Measurements from ENCODE around the gene PLCB4. TPM values are rescaled to one million over a fixed set of nuclear protein-coding genes. Genes with fewer than 3 reads are reported as not detected.

The PLCB4 gene
- total and polyA plus RNA-seq, 7 donors: 0.90 to 6.7 (median 2.1) TPM

- H3K4me1 ChIP-seq: no peaks in the 10 kb centered on the region
- no peak for TF ChIP-seq CTCF (IDR thresholded peaks at IDR 0.05)
- H3K27me3 ChIP-seq (ENCODE audit: insufficient read depth in 3 of 3, low read length in 2 of 3): no peaks in the 10 kb centered on the region
- no peak overlapping the region for H3K4me3 ChIP-seq
- H3K9me3 ChIP-seq: no peaks in the 10 kb centered on the region
- DNase-seq (no peak), ATAC-seq (no peak)
- no peaks in the 10 kb centered on the region for H3K36me3 ChIP-seq (ENCODE audit: insufficient read depth in 1 of 2, low read depth in 1 of 2)
- WGBS, 3 donors: 82 to 89% (median 88%) methylated on average over 2 of the region's 2 CpGs
- H3K27ac ChIP-seq: no peak overlapping the region
- intact Hi-C loops (cut with DNase I): no loop called here
Measured at GRCh38 chr20:9290331-9290730, 221.4 kb downstream of the PLCB4 start.

GRCh38 chr20:9293145-9293544 is 224.3 kb downstream of the PLCB4 start:
- WGBS, 3 donors: 87 to 100% (median 97%) methylated on average over 2 of the region's 2 CpGs

GRCh38 chr20:9294041-9294440 is 225.2 kb downstream of the PLCB4 start:
- intact Hi-C loops (cut with DNase I): no loop called here
- ATAC-seq: no peak
- Histone ChIP-seq H3K9me3 (no peaks in the 10 kb centered on the region), H3K27me3 (ENCODE audit: insufficient read depth in 3 of 3, low read length in 2 of 3) (no peaks in the 10 kb centered on the region), H3K4me1 (no peaks in the 10 kb centered on the region), H3K36me3 (ENCODE audit: insufficient read depth in 1 of 2, low read depth in 1 of 2) (no peaks in the 10 kb centered on the region), H3K4me3 (no peak overlapping the region), H3K27ac (no peak overlapping the region)
- DNase-seq: no peak
- TF ChIP-seq CTCF (IDR thresholded peaks at IDR 0.05): no peak

More at GRCh38 chr20:9293145-9293544, 224.3 kb downstream of the PLCB4 start:
- H3K36me3 ChIP-seq (ENCODE audit: insufficient read depth in 1 of 2, low read depth in 1 of 2): no peaks in the 10 kb centered on the region
- ATAC-seq (no peak), DNase-seq (no peak)
- H3K4me1 ChIP-seq: no peaks in the 10 kb centered on the region
- no peak overlapping the region for H3K4me3 ChIP-seq
- intact Hi-C loops (cut with DNase I): no loop called here
- no peak overlapping the region for H3K27ac ChIP-seq
- TF ChIP-seq CTCF (IDR thresholded peaks at IDR 0.05): no peak
- no peaks in the 10 kb centered on the region for H3K9me3 ChIP-seq
- H3K27me3 ChIP-seq (ENCODE audit: insufficient read depth in 3 of 3, low read length in 2 of 3): no peaks in the 10 kb centered on the region

GRCh38 chr20:9298906-9299305 is 230.0 kb downstream of the PLCB4 start:
- peaks cover 23% of the 10 kb centered on the region for H3K4me1 ChIP-seq
- TF ChIP-seq CTCF (IDR thresholded peaks at IDR 0.05): no peak
- H3K9me3 ChIP-seq: no peaks in the 10 kb centered on the region
- intact Hi-C loops (cut with DNase I): no loop called here
- no peak for ATAC-seq
- no peak overlapping the region for H3K4me3 ChIP-seq
- H3K36me3 ChIP-seq (ENCODE audit: insufficient read depth in 1 of 2, low read depth in 1 of 2): no peaks in the 10 kb centered on the region
- no peak for DNase-seq
- no peaks in the 10 kb centered on the region for H3K27me3 ChIP-seq (ENCODE audit: insufficient read depth in 3 of 3, low read length in 2 of 3)
- 45 to 55% (median 46%) methylated on average over 2 of the region's 2 CpGs for WGBS, 3 donors
- no peak overlapping the region for H3K27ac ChIP-seq

- ATAC-seq: no peak
- H3K4me1 ChIP-seq: peaks cover 23% of the 10 kb centered on the region
- no peaks in the 10 kb centered on the region for H3K36me3 ChIP-seq (ENCODE audit: insufficient read depth in 1 of 2, low read depth in 1 of 2)
- H3K4me3 ChIP-seq: no peak overlapping the region
- H3K27me3 ChIP-seq (ENCODE audit: insufficient read depth in 3 of 3, low read length in 2 of 3): no peaks in the 10 kb centered on the region
- no peak for DNase-seq
- H3K9me3 ChIP-seq: no peaks in the 10 kb centered on the region
- TF ChIP-seq CTCF (IDR thresholded peaks at IDR 0.05): no peak
- intact Hi-C loops (cut with DNase I): no loop called here
- H3K27ac ChIP-seq: no peak overlapping the region
Measured at GRCh38 chr20:9300080-9300479, 231.2 kb downstream of the PLCB4 start.

All from psoas muscle (tissue), 8 donors.